ENCODE data around the gene GLI1. TPM values are rescaled to one million over a fixed set of nuclear protein-coding genes. Genes with fewer than 3 reads are reported as not detected.

GLI1 gene
- total RNA-seq, 2 experiments from 2014 or later: 0.31 to 0.85 TPM

GRCh38 chr12:57476162-57476992 is 16.8 kb downstream of the GLI1 start:
- ChIA-PET CTCF (interaction anchor here (1.2 to 5.6 kb wide), 8 partner anchors 10 to 107 kb away, joined by 3 to 35 read pairs (median 4); partner anchors contain the start of genes DCTN2, GLI1 and MARS1), POLR2A (interaction anchor here (0.5 to 5.5 kb wide), 11 partner anchors 9 to 751 kb away, joined by 3 to 93 read pairs (median 3); partner anchors contain the start of genes DCTN2, DDIT3, GLI1 and MARS1)
- peaks cover 65% of the 10 kb centered on the region for H3K36me3 Mint-ChIP-seq (ENCODE audit: low read depth)
- H3K27ac Mint-ChIP-seq: peak overlapping the region; percentile 99
- intact Hi-C loops (cut with DNase I, micrococcal nuclease): loop anchor here (2.0 to 5.0 kb wide), 5 partner anchors 14 to 276 kb away; partner anchors contain the start of genes CDK4 (in 1 of the 2), DCTN2 (in 1 of the 2) and DDIT3 (in 1 of the 2)
- H3K27me3 Mint-ChIP-seq: no peaks in the 10 kb centered on the region
- H3K4me1 Mint-ChIP-seq (ENCODE audit: low read depth): peaks cover 89% of the 10 kb centered on the region
- no peaks in the 10 kb centered on the region for H3K9me3 Mint-ChIP-seq
- Histone ChIP-seq H3K36me3 (ENCODE audit: insufficient read depth, low read length) (peaks cover 43% of the 10 kb centered on the region), H3K27ac (ENCODE audit: low read depth in 1 of 2, low read length in 2 of 2) (peak overlapping the region; percentile 99), H3K4me1 (ENCODE audit: insufficient read depth, low read length) (peaks cover 84% of the 10 kb centered on the region), H3K4me3 (ENCODE audit: low read length) (peak overlapping the region; percentile 90), H3K27me3 (ENCODE audit: control insufficient read depth in 1 of 2, insufficient read depth in 2 of 2, low read length in 2 of 2) (no peaks in the 10 kb centered on the region), H3K9me3 (ENCODE audit: control insufficient read depth in 1 of 2, insufficient read depth in 1 of 2, low read length in 2 of 2) (no peaks in the 10 kb centered on the region)
- ATAC-seq (ENCODE audit: poor library complexity) (peak; percentile 31), DNase-seq (peak; percentile 52 to 84 (median 64))
- TF ChIP-seq CTCF (IDR thresholded peaks at IDR 0.05): peak; percentile 63
- H3K4me3 Mint-ChIP-seq: peak overlapping the region; percentile 93

- Histone ChIP-seq H3K9me3 (ENCODE audit: control insufficient read depth in 1 of 2, insufficient read depth in 1 of 2, low read length in 2 of 2) (no peaks in the 10 kb centered on the region), H3K36me3 (ENCODE audit: insufficient read depth, low read length) (peaks cover 36% of the 10 kb centered on the region), H3K4me1 (ENCODE audit: insufficient read depth, low read length) (peaks cover 86% of the 10 kb centered on the region), H3K27ac (ENCODE audit: low read depth in 1 of 2, low read length in 2 of 2) (peak overlapping the region; percentile 99), H3K4me3 (ENCODE audit: low read length) (peak overlapping the region; percentile 90), H3K27me3 (ENCODE audit: control insufficient read depth in 1 of 2, insufficient read depth in 2 of 2, low read length in 2 of 2) (no peaks in the 10 kb centered on the region)
- H3K27ac Mint-ChIP-seq: peak overlapping the region; percentile 99
- H3K4me3 Mint-ChIP-seq: peak overlapping the region; percentile 93
- H3K9me3 Mint-ChIP-seq: no peaks in the 10 kb centered on the region
- POLR2A ChIA-PET: interaction anchor here (0.5 to 5.5 kb wide), 17 partner anchors 9 to 1138 kb away, joined by 3 to 93 read pairs (median 4); partner anchors contain the start of genes DCTN2, DDIT3, GLI1 and IL23A
- no peaks in the 10 kb centered on the region for H3K27me3 Mint-ChIP-seq
- DNase-seq (peak in 3 of 14 experiments; percentile 28 to 52 (median 48)), ATAC-seq (ENCODE audit: poor library complexity) (peak; percentile 11)
- intact Hi-C loops (cut with DNase I, micrococcal nuclease): loop anchor here (2.0 to 5.0 kb wide), 5 partner anchors 14 to 275 kb away; partner anchors contain the start of genes CDK4 (in 1 of the 2), DCTN2 (in 1 of the 2) and DDIT3 (in 1 of the 2)
- CTCF ChIA-PET: interaction anchor here (1.2 to 5.6 kb wide), 8 partner anchors 10 to 106 kb away, joined by 3 to 35 read pairs (median 4); partner anchors contain the start of genes DCTN2, GLI1 and MARS1
- TF ChIP-seq CTCF (IDR thresholded peaks at IDR 0.05): no peak
- H3K4me1 Mint-ChIP-seq (ENCODE audit: low read depth): peaks cover 87% of the 10 kb centered on the region
- peaks cover 57% of the 10 kb centered on the region for H3K36me3 Mint-ChIP-seq (ENCODE audit: low read depth)
Measured at GRCh38 chr12:57476993-57477709, 17.6 kb downstream of the GLI1 start.

Measured in CD4-positive, alpha-beta T cell (primary cell).